Pancreas (tissue), 10 donors: Measurements from ENCODE around the gene TICAM2. TPM values are rescaled to one million over a fixed set of nuclear protein-coding genes. Genes with fewer than 3 reads are reported as not detected.
A peak's percentile ranks its signal among the peaks of the same experiment; 100 is the strongest.

ENCODE experiments used
- ATAC-seq, 4 donors: fragments of 200-7000 bp; cut with Tn5 transposase; one replicate each; pipeline versions ENCODE4 v1.8.0 to v1.9.1; 2020; ENCODE audit warnings: mild to moderate bottlenecking in 4 of 4, moderate library complexity in 4 of 4
- DNase-seq, 6 donors: peaks; one replicate each; pipeline ENCODE4 v3.0.0-alpha.2; 2020
- FAIRE-seq: peaks from 2 replicates; lab custom pipeline; 2012; peaks lifted over from hg19 to GRCh38; lab: Jason Lieb, UNC
- H3K27ac ChIP-seq, 4 donors: fragments of 200-600 bp; sonication (generic); 1 replicate in 3 of 4; 2 replicates in 1 of 4; pipeline versions ENCODE4 v1.5.0 to v1.8.0; 2020
- H3K27me3 ChIP-seq, 4 donors: fragments of 200-600 bp; one replicate each; pipeline ENCODE4 v1.8.0; 2021
- H3K36me3 ChIP-seq, 3 donors: fragments of 200-600 bp; sonication (generic) in 1 of 3; one replicate each; pipeline versions ENCODE4 v1.5.0 to v1.8.0; 2020 to 2021
- H3K4me1 ChIP-seq, 3 donors: fragments of 200-600 bp; one replicate each; pipeline ENCODE4 v1.8.0; 2021
- H3K4me3 ChIP-seq, 4 donors: fragments of 200-600 bp; sonication (generic) in 2 of 4; one replicate each; pipeline versions ENCODE4 v1.5.0 to v1.8.0; 2020 to 2021
- H3K9me3 ChIP-seq, 4 donors: fragments of 200-600 bp; one replicate each; pipeline ENCODE4 v1.8.0; 2021
- CTCF ChIP-seq, 4 donors: fragments of 200-600 bp; sonication (generic) in 3 of 4; IDR thresholded peaks; one replicate each; pipeline versions ENCODE4 v1.5.0 to v1.8.0; 2021; ENCODE audit warnings: antibody characterized with exemption in 4 of 4
- WGBS, 2 donors: extraction: QIAGEN DNeasy Blood & Tissue Kit; methylation state at CpG; one replicate each; pipeline ENCODE4 v1.1.7; 2013; 5-methylcytosine and 5-hydroxymethylcytosine counted together
- intact Hi-C, 3 donors: fragments of 100-400 bp; cut with DNase I; formaldehyde crosslinking; loops; one replicate each; pipeline versions ENCODE4 v1.11.1 to v1.14.2; 2022
- polyA plus RNA-seq, 2 donors: library from polyadenylated mRNA; stranded (reverse); fragments of 200-250 nt; gene quantifications; one replicate each; pipeline ENCODE4 v1.2.3, GENCODE V29; 2013
- total RNA-seq, 6 donors: library from RNA; stranded (reverse); fragmentation: NEBNext Ultra II Directional in 4 of 6; extraction: Animal tissue kit (Norgen Biotek cat#: 25700) in 4 of 6; gene quantifications; one replicate each; pipeline versions ENCODE4 v1.2.1 to v1.2.4, GENCODE V29; 2021 to 2023
- donor health status: healthy with polysubstance abuse.
- donor health status: DM: no; HTN: no; CAD: no; lungs with moderate emphysema.
- donor health status: DM: no; HTN: no; CAD: no.
- donor health status: control.
- donor health status: control.
- donor health status: Bipolar disorder and iron deficiency.
- donor health status: DM: yes; HTN: yes; CAD: no.
- donor health status: DM: no; HTN: no; CAD: no.
- donor health status: DM: no; HTN: no; CAD: no.
- donor health status: DM: yes; HTN: yes; CAD: no.

TICAM2 gene
- total and polyA plus RNA-seq, 8 donors, result 1.4 to 3.4 (median 2.0) TPM

- H3K27me3 ChIP-seq, result no peaks in the 10 kb centered on the region
- FAIRE-seq (peak; percentile 99), DNase-seq (peak; percentile 80 to 92 (median 87)), ATAC-seq (peak; percentile 95 to 99 (median 99))
- H3K27ac ChIP-seq, result peak overlapping the region in 3 of 4 donors; percentile 2 to 84 (median 67)
- no peaks in the 10 kb centered on the region for H3K9me3 ChIP-seq
- H3K4me1 ChIP-seq, result no peaks in the 10 kb centered on the region
- peak; percentile 68 to 88 (median 80) for TF ChIP-seq CTCF (IDR thresholded peaks at IDR 0.05)
- intact Hi-C loops, result loop anchor here in 1 of 3 donors (5.0 kb wide), 1 partner anchor 208 kb away; the partner anchor contains the start of genes AP3S1 and ATG12
- peak overlapping the region in 3 of 4 donors; percentile 14 to 22 (median 15) for H3K4me3 ChIP-seq
- 2 to 4% methylated on average over 8 of the region's 8 CpGs for WGBS, 2 donors
- H3K36me3 ChIP-seq, result no peaks in the 10 kb centered on the region
Observed at GRCh38 chr5:115634343-115635132, 32.3 kb upstream of the TICAM2 start.

- no peak for ATAC-seq
- H3K27me3 ChIP-seq, result no peaks in the 10 kb centered on the region
- no peak for DNase-seq
- H3K36me3 ChIP-seq, result no peaks in the 10 kb centered on the region
- H3K4me1 ChIP-seq, result no peaks in the 10 kb centered on the region
- intact Hi-C loops, result loop anchor here in 1 of 3 donors (5.0 kb wide), 1 partner anchor 212 kb away; the partner anchor contains the start of genes AP3S1 and ATG12
- no peak for TF ChIP-seq CTCF (IDR thresholded peaks at IDR 0.05)
- no peak overlapping the region for H3K4me3 ChIP-seq
- H3K9me3 ChIP-seq, result no peaks in the 10 kb centered on the region
- no peak overlapping the region for H3K27ac ChIP-seq
- FAIRE-seq, result no peak
- WGBS, 2 donors, result 80 to 85% methylated on average over 1 of the region's 1 CpG
Observed at GRCh38 chr5:115629903-115630302, 27.6 kb upstream of the TICAM2 start.

GRCh38 chr5:115627295-115627865 is 25.1 kb upstream of the TICAM2 start:
- DNase-seq (no peak), ATAC-seq (no peak), FAIRE-seq (no peak)
- intact Hi-C loops, result no loop called here
- Histone ChIP-seq H3K27me3 (no peaks in the 10 kb centered on the region), H3K4me3 (no peak overlapping the region), H3K27ac (no peak overlapping the region), H3K36me3 (no peaks in the 10 kb centered on the region), H3K9me3 (no peaks in the 10 kb centered on the region), H3K4me1 (peaks cover 3 to 16% (median 7%) of the 10 kb centered on the region in 3 donors)
- no peak for TF ChIP-seq CTCF (IDR thresholded peaks at IDR 0.05)
- 90 to 96% methylated on average over 5 of the region's 5 CpGs for WGBS, 2 donors

GRCh38 chr5:115626445-115626823 is 24.2 kb upstream of the TICAM2 start:
- no peaks in the 10 kb centered on the region for H3K36me3 ChIP-seq
- 0 to 1% methylated on average over 9 of the region's 9 CpGs for WGBS, 2 donors
- intact Hi-C loops, result no loop called here
- no peaks in the 10 kb centered on the region for H3K9me3 ChIP-seq
- H3K27ac ChIP-seq, result peak overlapping the region; percentile 87 to 91 (median 90)
- FAIRE-seq (no peak), DNase-seq (no peak), ATAC-seq (peak; percentile 29 to 45 (median 39))
- no peaks in the 10 kb centered on the region for H3K27me3 ChIP-seq
- TF ChIP-seq CTCF (IDR thresholded peaks at IDR 0.05), result no peak
- peaks cover 12 to 24% (median 17%) of the 10 kb centered on the region in 3 donors for H3K4me1 ChIP-seq
- H3K4me3 ChIP-seq, result peak overlapping the region; percentile 23 to 100 (median 88)
